ENCODE measurements around the gene TRNP1. TPM values are rescaled to one million over a fixed set of nuclear protein-coding genes. Genes with fewer than 3 reads are reported as not detected.

Gene TRNP1
- 204 to 282 TPM (median 273 TPM) in 5 replicates for total RNA-seq (2022; extraction: Qiagen RNA extraction)

GRCh38 chr1:26993237-26994019 lies at the start of gene TRNP1:
Gene TRNP1 (plus strand): TSS chr1:26993692. CDS start chr1:26993787, 95 bp downstream.

GRCh38 chr1:26959722-26960624 lies 33.5 kb upstream of the TRNP1 start, which contains the start of gene KDF1:
Gene KDF1 (minus strand): TSS chr1:26960468. CDS start chr1:26952380, 8,088 bp downstream.

Other genes with a start within 250 kb of the TRNP1 start
- 5.3 to 7.2 TPM (median 6.4 TPM) in 5 replicates for gene PIGV, start 205.7 kb upstream of the TRNP1 start, total RNA-seq (2022; extraction: Qiagen RNA extraction)
- 36.4 to 47.5 TPM (median 46.7 TPM) in 5 replicates for gene ZDHHC18, start 167.0 kb upstream of the TRNP1 start, total RNA-seq (2022; extraction: Qiagen RNA extraction)
- 468 to 645 TPM (median 543 TPM) in 5 replicates for gene SFN, start 130.5 kb upstream of the TRNP1 start, total RNA-seq (2022; extraction: Qiagen RNA extraction)
- 23.4 to 32.2 TPM (median 28.6 TPM) in 5 replicates for gene GPN2, start 103.4 kb upstream of the TRNP1 start, total RNA-seq (2022; extraction: Qiagen RNA extraction)
- 9.3 to 12.1 TPM (median 11.6 TPM) in 5 replicates for gene GPATCH3, start 93.2 kb upstream of the TRNP1 start, total RNA-seq (2022; extraction: Qiagen RNA extraction)
- gene NR0B2, start 79.7 kb upstream of the TRNP1 start, total RNA-seq (2022; extraction: Qiagen RNA extraction), result 0.09 to 0.11 TPM (median 0.10 TPM) in 3 of 5 replicates, not detected in the others
- 130 to 158 TPM (median 144 TPM) in 5 replicates for gene NUDC, start 71.9 kb upstream of the TRNP1 start, total RNA-seq (2022; extraction: Qiagen RNA extraction)
- gene KDF1, start 33.2 kb upstream of the TRNP1 start, total RNA-seq (2022; extraction: Qiagen RNA extraction), result 0.15 to 0.31 TPM (median 0.26 TPM) in 5 replicates
- gene TENT5B, start 19.2 kb downstream of the TRNP1 start, total RNA-seq (2022; extraction: Qiagen RNA extraction), result 0.88 to 1.9 TPM (median 1.8 TPM) in 5 replicates
- 15.0 to 23.8 TPM (median 21.1 TPM) in 5 replicates for gene SLC9A1, start 161.4 kb downstream of the TRNP1 start, total RNA-seq (2022; extraction: Qiagen RNA extraction)
- gene WDTC1, start 240.9 kb downstream of the TRNP1 start, total RNA-seq (2022; extraction: Qiagen RNA extraction), result 5.2 to 8.0 TPM (median 7.4 TPM) in 5 replicates

All from A549 treated with dexamethasone at 1 μM for 4 hours (cell line).